Hepatocyte (in vitro differentiated cells): Measurements from ENCODE around the gene KRT222. TPM values are rescaled to one million over a fixed set of nuclear protein-coding genes. Genes with fewer than 3 reads are reported as not detected.

Experiments
- DNase-seq: peaks from one replicate; pipeline ENCODE4 v3.0.0-alpha.2; 2016; ENCODE audit warnings: low spot score
- H2AFZ ChIP-seq: fragments of 200-600 bp; sonication (generic); 2 replicates; pipeline ENCODE4 v1.6.0; 2016; ENCODE audit warnings: antibody characterized with exemption, mild to moderate bottlenecking
- H3K27ac ChIP-seq: fragments of 200-600 bp; sonication (generic); 2 replicates; pipeline ENCODE4 v1.5.1; 2016; ENCODE audit warnings: mild to moderate bottlenecking
- H3K27me3 ChIP-seq: fragments of 200-600 bp; sonication (generic); 2 replicates; pipeline ENCODE4 v1.6.1; 2016
- H3K36me3 ChIP-seq: fragments of 200-600 bp; sonication (generic); replicated peaks from 2 replicates; pipeline ENCODE4 v1.5.1; 2016; ENCODE audit warnings: low read depth; ENCODE audit not compliant: insufficient read depth
- H3K4me1 ChIP-seq: fragments of 200-600 bp; sonication (generic); 2 replicates; pipeline ENCODE4 v1.5.1; 2016; ENCODE audit warnings: mild to moderate bottlenecking, moderate library complexity; ENCODE audit not compliant: insufficient read depth
- H3K4me2 ChIP-seq: fragments of 200-600 bp; sonication (generic); 2 replicates; pipeline ENCODE4 v1.6.0; 2016
- H3K4me3 ChIP-seq: fragments of 200-600 bp; sonication (generic); 2 replicates; pipeline ENCODE4 v1.5.1; 2016; ENCODE audit warnings: mild to moderate bottlenecking
- H3K79me2 ChIP-seq: fragments of 200-600 bp; sonication (generic); 2 replicates; pipeline ENCODE4 v1.6.0; 2017; ENCODE audit warnings: mild to moderate bottlenecking
- H3K9me2 ChIP-seq: fragments of 200-600 bp; sonication (generic); replicated peaks from 2 replicates; pipeline ENCODE4 v1.6.0; 2017; ENCODE audit warnings: mild to moderate bottlenecking; ENCODE audit not compliant: insufficient read depth
- H3K9me3 ChIP-seq: fragments of 200-600 bp; sonication (generic); 2 replicates; pipeline ENCODE4 v1.5.1; 2016; ENCODE audit warnings: low read depth, mild to moderate bottlenecking
- H4K20me1 ChIP-seq: fragments of 200-600 bp; sonication (generic); 2 replicates; pipeline ENCODE4 v1.6.0; 2016; ENCODE audit warnings: mild to moderate bottlenecking; ENCODE audit not compliant: insufficient read depth, poor library complexity, severe bottlenecking
- EZH2 ChIP-seq: fragments of 200-600 bp; sonication (generic); IDR thresholded peaks from 2 replicates; pipeline ENCODE4 v1.6.1; 2016; ENCODE audit warnings: antibody characterized with exemption, mild to moderate bottlenecking, borderline replicate concordance
- EZH2phosphoT487 ChIP-seq: fragments of 200-600 bp; sonication (generic); IDR thresholded peaks from one replicate; pipeline ENCODE4 v1.6.1; 2018; ENCODE audit warnings: antibody characterized with exemption, mild to moderate bottlenecking, low read depth, moderate library complexity; ENCODE audit not compliant: unreplicated experiment, severe bottlenecking
- WGBS: methylation state at CpG from one replicate; pipeline ENCODE4 v1.1.6; 2016; ENCODE audit warnings: low lambda C conversion rate; ENCODE audit errors: missing lambda C conversion rate; 5-methylcytosine and 5-hydroxymethylcytosine counted together
- polyA plus RNA-seq: library from polyadenylated mRNA; unstranded; fragments of >200 nt; fragmentation: Nextera tagmentation; extraction: Ambion mirVana; gene quantifications from 2 replicates; pipeline ENCODE4 v1.2.1, GENCODE V29; 2016
- total RNA-seq: library from RNA; depleted of rRNA; stranded (reverse); fragments of >200 nt; gene quantifications from 2 replicates; pipeline ENCODE4 v1.2.3, GENCODE V29; 2014
- TF ChIP-seq, protein P1 (sequence below): fragments of 200-600 bp; sonication (generic); IDR thresholded peaks from 2 replicates; pipeline ENCODE4 v1.5.1; 2016; ENCODE audit warnings: antibody characterized with exemption, mild to moderate bottlenecking; ENCODE audit not compliant: poor library complexity

Gene KRT222
- total and polyA plus RNA-seq, 2 experiments from 2014 or later = 2.1 to 2.8 TPM

DNA sequence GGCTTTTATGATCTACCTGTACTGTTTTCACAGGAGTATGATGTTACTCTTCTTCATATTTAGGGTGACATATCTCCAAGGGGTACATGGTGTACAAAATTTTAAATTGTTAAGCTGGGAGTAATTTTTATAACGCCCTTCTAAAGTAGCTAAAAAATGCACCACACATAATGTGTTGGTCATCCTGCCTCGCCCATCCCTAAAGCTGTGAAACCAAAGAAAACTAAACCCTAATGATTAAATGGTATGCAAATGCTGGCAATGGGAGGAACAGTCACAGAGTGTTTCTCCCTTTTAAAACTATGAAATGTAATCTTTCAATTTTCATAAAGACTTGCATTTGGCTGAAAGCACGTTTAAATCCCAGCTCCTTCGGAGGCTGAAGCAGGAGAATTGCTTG, 40.6 kb upstream of the KRT222 start:
- Histone ChIP-seq H2AFZ (no peak overlapping the region), H3K36me3 (no peaks in the 10 kb centered on the region), H4K20me1 (no peaks in the 10 kb centered on the region), H3K9me2 (no peaks in the 10 kb centered on the region), H3K79me2 (no peaks in the 10 kb centered on the region), H3K4me2 (no peak overlapping the region), H3K9me3 (no peaks in the 10 kb centered on the region), H3K4me1 (no peaks in the 10 kb centered on the region), H3K27me3 (no peaks in the 10 kb centered on the region), H3K27ac (no peak overlapping the region), H3K4me3 (no peak overlapping the region)
- WGBS = 59% methylated on average over 4 of the region's 4 CpGs
- DNase-seq = no peak
- no peak for TF ChIP-seq EZH2phosphoT487
- no peak for TF ChIP-seq EZH2
- TF ChIP-seq, protein P1, sequence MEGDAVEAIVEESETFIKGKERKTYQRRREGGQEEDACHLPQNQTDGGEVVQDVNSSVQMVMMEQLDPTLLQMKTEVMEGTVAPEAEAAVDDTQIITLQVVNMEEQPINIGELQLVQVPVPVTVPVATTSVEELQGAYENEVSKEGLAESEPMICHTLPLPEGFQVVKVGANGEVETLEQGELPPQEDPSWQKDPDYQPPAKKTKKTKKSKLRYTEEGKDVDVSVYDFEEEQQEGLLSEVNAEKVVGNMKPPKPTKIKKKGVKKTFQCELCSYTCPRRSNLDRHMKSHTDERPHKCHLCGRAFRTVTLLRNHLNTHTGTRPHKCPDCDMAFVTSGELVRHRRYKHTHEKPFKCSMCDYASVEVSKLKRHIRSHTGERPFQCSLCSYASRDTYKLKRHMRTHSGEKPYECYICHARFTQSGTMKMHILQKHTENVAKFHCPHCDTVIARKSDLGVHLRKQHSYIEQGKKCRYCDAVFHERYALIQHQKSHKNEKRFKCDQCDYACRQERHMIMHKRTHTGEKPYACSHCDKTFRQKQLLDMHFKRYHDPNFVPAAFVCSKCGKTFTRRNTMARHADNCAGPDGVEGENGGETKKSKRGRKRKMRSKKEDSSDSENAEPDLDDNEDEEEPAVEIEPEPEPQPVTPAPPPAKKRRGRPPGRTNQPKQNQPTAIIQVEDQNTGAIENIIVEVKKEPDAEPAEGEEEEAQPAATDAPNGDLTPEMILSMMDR = no peak

DNA sequence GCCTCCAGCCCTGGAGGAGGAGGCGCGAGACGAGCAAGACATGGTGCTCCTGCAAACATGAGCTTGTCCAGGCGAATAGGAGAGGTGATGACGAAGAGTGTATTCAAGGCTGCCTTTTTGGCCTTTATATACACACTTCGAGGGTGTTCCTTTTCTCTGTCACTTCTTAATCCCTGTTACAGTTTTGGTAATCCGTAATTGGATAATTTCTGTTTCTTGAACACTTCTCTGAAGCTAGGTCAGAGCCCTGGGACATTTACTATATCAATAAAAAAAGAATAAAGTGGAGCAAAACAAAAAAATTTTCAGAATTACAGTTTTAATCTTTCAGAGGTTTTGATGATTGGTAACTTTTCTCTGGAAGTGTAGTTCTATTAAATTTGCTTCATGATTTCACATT, 38.7 kb upstream of the KRT222 start, which contains the start of gene KRT24:
KRT24 (minus strand) TSS at position 101 of the 400 bp plus-strand sequence; CDS start at position 42, 59 bp downstream.
- WGBS = 63% methylated on average over 7 of the region's 7 CpGs
- H3K36me3 ChIP-seq = no peaks in the 10 kb centered on the region
- DNase-seq = no peak
- H3K27ac ChIP-seq = no peak within 1 kb of the TSS
- H3K27me3 ChIP-seq = no peaks in the 10 kb centered on the region
- H3K9me2 ChIP-seq = no peaks in the 10 kb centered on the region
- no peaks in the 10 kb centered on the region for H4K20me1 ChIP-seq
- no peaks in the 10 kb centered on the region for H3K9me3 ChIP-seq
- no peak within 1 kb of the TSS for H3K4me3 ChIP-seq
- H2AFZ ChIP-seq = no peak within 1 kb of the TSS
- no peak for TF ChIP-seq EZH2
- H3K4me2 ChIP-seq = no peak within 1 kb of the TSS
- peaks cover 6% of the 10 kb centered on the region for H3K4me1 ChIP-seq
- H3K79me2 ChIP-seq = no peaks in the 10 kb centered on the region

DNA sequence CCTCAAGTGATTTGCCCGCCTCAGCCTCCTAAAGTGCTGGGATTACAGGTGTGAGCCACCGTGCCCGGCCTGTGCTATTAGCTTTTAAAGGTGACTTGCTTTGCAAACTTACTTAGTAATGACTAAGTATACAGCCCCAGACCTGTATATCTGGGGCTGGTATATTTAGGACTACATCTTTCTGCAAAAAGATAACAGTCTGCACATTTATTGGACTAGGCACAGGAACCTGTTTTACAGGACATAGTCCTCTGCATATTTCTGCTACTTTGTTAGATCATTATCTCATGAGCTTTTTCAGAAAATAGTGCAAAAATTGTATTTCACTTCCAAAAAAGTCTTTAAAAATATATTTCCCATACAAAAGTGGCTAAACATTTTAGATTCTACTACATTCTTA, 37.3 kb upstream of the KRT222 start:
- Histone ChIP-seq H3K27ac (no peak overlapping the region), H4K20me1 (no peaks in the 10 kb centered on the region), H3K4me3 (no peak overlapping the region), H2AFZ (no peak overlapping the region), H3K4me2 (peak overlapping the region; percentile 36), H3K4me1 (peaks cover 12% of the 10 kb centered on the region), H3K27me3 (no peaks in the 10 kb centered on the region), H3K36me3 (no peaks in the 10 kb centered on the region), H3K9me3 (no peaks in the 10 kb centered on the region), H3K79me2 (no peaks in the 10 kb centered on the region), H3K9me2 (no peaks in the 10 kb centered on the region)
- TF ChIP-seq EZH2 = no peak
- TF ChIP-seq, protein P1 = no peak
- TF ChIP-seq EZH2phosphoT487 = no peak
- peak; percentile 9 for DNase-seq
- WGBS = 38% methylated on average over 3 of the region's 3 CpGs

DNA sequence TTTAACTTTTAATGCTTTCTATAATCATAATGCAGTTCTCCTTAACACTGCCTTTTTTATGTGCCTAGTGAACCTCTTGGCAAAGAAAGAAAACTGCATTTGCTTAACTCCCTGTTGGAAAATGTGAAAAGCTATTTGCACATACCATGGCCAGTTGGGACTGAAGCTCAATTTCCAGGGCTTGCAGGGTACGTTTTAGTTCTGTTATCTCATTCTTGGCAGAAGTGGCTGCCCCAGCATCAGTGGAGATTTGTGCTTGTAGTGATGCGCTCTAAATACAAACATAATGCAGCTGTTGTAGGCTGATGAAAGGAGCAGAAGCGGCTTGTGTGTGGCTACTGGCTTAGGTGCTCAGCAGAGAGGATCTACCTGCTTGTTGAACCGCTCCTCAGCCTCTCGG, 34.9 kb upstream of the KRT222 start:
- TF ChIP-seq, protein P1 = no peak
- TF ChIP-seq EZH2 (no peak), EZH2phosphoT487 (no peak)
- no peaks in the 10 kb centered on the region for H4K20me1 ChIP-seq
- H3K4me1 ChIP-seq = peaks cover 29% of the 10 kb centered on the region
- H3K4me2 ChIP-seq = peak overlapping the region; percentile 28
- H3K27me3 ChIP-seq = no peaks in the 10 kb centered on the region
- H3K27ac ChIP-seq = peak overlapping the region; percentile 32
- peak; percentile 14 for DNase-seq
- H3K9me2 ChIP-seq = no peaks in the 10 kb centered on the region
- no peaks in the 10 kb centered on the region for H3K9me3 ChIP-seq
- H2AFZ ChIP-seq = no peak overlapping the region
- no peaks in the 10 kb centered on the region for H3K79me2 ChIP-seq
- no peaks in the 10 kb centered on the region for H3K36me3 ChIP-seq
- H3K4me3 ChIP-seq = no peak overlapping the region
- 55% methylated on average over 5 of the region's 5 CpGs for WGBS
